ENCODE measurements around the gene GNAI3. TPM values are rescaled to one million over a fixed set of nuclear protein-coding genes. Genes with fewer than 3 reads are reported as not detected.

GNAI3 gene
- total RNA-seq, 4 donors from 2014 or later: 7.4 to 9.8 (median 8.3) TPM

GRCh38 chr1:109639063-109639840, 90.8 kb downstream of the GNAI3 start:
- ATAC-seq (ENCODE audit: low FRiP score) (no peak), DNase-seq (ENCODE audit: low spot score) (no peak)
- TF ChIP-seq CTCF (IDR thresholded peaks at IDR 0.05): no peak

- ATAC-seq (ENCODE audit: low FRiP score) (no peak), DNase-seq (ENCODE audit: low spot score) (no peak)
- TF ChIP-seq CTCF (IDR thresholded peaks at IDR 0.05): no peak
Measured at GRCh38 chr1:109639841-109640184, 91.4 kb downstream of the GNAI3 start.

GRCh38 chr1:109640285-109640865, 92.0 kb downstream of the GNAI3 start:
- DNase-seq (ENCODE audit: low spot score) (peak; percentile 100), ATAC-seq (ENCODE audit: low FRiP score) (peak; percentile 41)
- TF ChIP-seq CTCF (IDR thresholded peaks at IDR 0.05): peak in 2 of 3 donors; percentile 58 to 70

- no peak for TF ChIP-seq CTCF (IDR thresholded peaks at IDR 0.05)
- ATAC-seq (ENCODE audit: low FRiP score) (no peak), DNase-seq (ENCODE audit: low spot score) (no peak)
Measured at GRCh38 chr1:109641078-109641740, 92.8 kb downstream of the GNAI3 start.

GRCh38 chr1:109641861-109642260, 93.4 kb downstream of the GNAI3 start:
- TF ChIP-seq CTCF (IDR thresholded peaks at IDR 0.05): no peak
- ATAC-seq (ENCODE audit: low FRiP score) (no peak), DNase-seq (ENCODE audit: low spot score) (no peak)

GRCh38 chr1:109642626-109643025, 94.2 kb downstream of the GNAI3 start:
- TF ChIP-seq CTCF (IDR thresholded peaks at IDR 0.05): no peak
- no peak for ATAC-seq (ENCODE audit: low FRiP score)
- no peak for DNase-seq (ENCODE audit: low spot score)
